GM12878 (cell line): Measurements from ENCODE around the gene PFKFB1. TPM values are rescaled to one million over a fixed set of nuclear protein-coding genes. Genes with fewer than 3 reads are reported as not detected.

Source experiments
- ATAC-seq: fragments of 200-7000 bp; cut with Tn5 transposase; 3 replicates; pipeline ENCODE4 v1.9.1; 2020; ENCODE audit warnings: mild to moderate bottlenecking, moderate library complexity
- BruUV-seq: library from RNA; stranded (reverse); fragments of 400-500 nt; replicated peaks from 2 replicates; lab custom pipeline; 2021; lab: Mats Ljungman, UMichigan
- CTCF ChIA-PET: fragments of 300-600 bp; sonication (Branson Sonifier 250); formaldehyde crosslinking; extraction: SDS; loops from one replicate; lab custom pipeline; 2021; ENCODE audit warnings: inconsistent platforms; lab: Yijun Ruan, JAX
- POLR2A ChIA-PET: fragments of 350-600 bp; formaldehyde crosslinking; extraction: SDS; loops from one replicate; lab custom pipeline; 2021; ENCODE audit warnings: inconsistent platforms; lab: Charles Lee
- RAD21 ChIA-PET: fragments of 300-600 bp; sonication (Branson Sonifier 250); formaldehyde crosslinking; loops from one replicate; lab custom pipeline; 2023; ENCODE audit warnings: antibody characterized with exemption; ENCODE audit not compliant: unreplicated experiment; lab: Charles Lee
- SMC1A ChIA-PET: fragments of 300-600 bp; sonication (Branson Sonifier 250); formaldehyde crosslinking; loops from one replicate; lab custom pipeline; 2023; ENCODE audit not compliant: unreplicated experiment, uncharacterized antibody; lab: Charles Lee
- DNase-seq: peaks from one replicate; pipeline ENCODE4 v3.0.0-alpha.2; 2011; ENCODE audit warnings: low read depth, low spot score
- FAIRE-seq: peaks from 3 replicates; lab custom pipeline; 2011; peaks lifted over from hg19 to GRCh38; lab: Jason Lieb, UNC
- H2AFZ ChIP-seq: 2 replicates; pipeline ENCODE4 v1.6.0; 2011; ENCODE audit warnings: low read depth, low read length, control low read depth; ENCODE audit not compliant: control insufficient read depth
- H3K27ac ChIP-seq: 2 replicates; pipeline ENCODE4 v1.5.1; 2011; ENCODE audit warnings: control low read depth; ENCODE audit not compliant: control insufficient read depth, insufficient read depth
- H3K27me3 ChIP-seq, 2 experiments: replicated peaks in 1 of 2; 2 replicates each; pipeline versions ENCODE4 v1.6.0 to v1.6.1; 2011; ENCODE audit warnings: low read length in 1 of 2; ENCODE audit not compliant: control insufficient read depth in 2 of 2, insufficient read depth in 2 of 2
- H3K36me3 ChIP-seq, 2 experiments: 2 replicates each; pipeline ENCODE4 v1.5.1; 2011; ENCODE audit warnings: low read length in 1 of 2; ENCODE audit not compliant: control insufficient read depth in 2 of 2, insufficient read depth in 2 of 2
- H3K4me1 ChIP-seq: 2 replicates; pipeline ENCODE4 v1.6.1; 2011; ENCODE audit warnings: mild to moderate bottlenecking, low read length, moderate library complexity, mixed read lengths; ENCODE audit not compliant: control insufficient read depth, insufficient read depth
- H3K4me2 ChIP-seq: 2 replicates; pipeline ENCODE4 v1.6.0; 2011; ENCODE audit warnings: control low read depth; ENCODE audit not compliant: control insufficient read depth, insufficient read depth
- H3K4me3 ChIP-seq: fragments of 200-600 bp; sonication (generic); 2 replicates; pipeline ENCODE4 v1.5.1; 2016
- H3K79me2 ChIP-seq: 2 replicates; pipeline ENCODE4 v1.6.0; 2011; ENCODE audit warnings: low read length; ENCODE audit not compliant: control insufficient read depth, insufficient read depth
- H3K9ac ChIP-seq: 2 replicates; pipeline ENCODE4 v1.8.0; 2011; ENCODE audit warnings: low read length, control low read depth, mixed read lengths; ENCODE audit not compliant: control insufficient read depth, insufficient read depth
- H3K9me3 ChIP-seq: replicated peaks from 3 replicates; pipeline ENCODE4 v1.5.1; 2011; ENCODE audit warnings: mild to moderate bottlenecking, low read length; ENCODE audit not compliant: control insufficient read depth, insufficient read depth
- H4K20me1 ChIP-seq: 2 replicates; pipeline ENCODE4 v1.6.0; 2011; ENCODE audit not compliant: control insufficient read depth, insufficient read depth
- BHLHE40 ChIP-seq, 2 experiments: fragments of 450-650 bp in 1 of 2; IDR thresholded peaks; 2 replicates each; pipeline ENCODE4 v1.6.1; 2011 to 2017; ENCODE audit warnings: low read depth in 2 of 2, borderline replicate concordance in 1 of 2, improper control_type of control experiment in 1 of 2, low read length in 1 of 2, mild to moderate bottlenecking in 1 of 2
- CHD1 ChIP-seq: IDR thresholded peaks from 2 replicates; pipeline ENCODE4 v1.6.1; 2012; ENCODE audit warnings: low read depth, low read length, improper control_type of control experiment
- CHD2 ChIP-seq: IDR thresholded peaks from 2 replicates; pipeline ENCODE4 v1.6.1; 2011; ENCODE audit warnings: low read depth, low read length, improper control_type of control experiment, borderline replicate concordance
- EZH2 ChIP-seq: IDR thresholded peaks from 2 replicates; pipeline ENCODE4 v1.6.1; 2012; ENCODE audit warnings: low read depth, mild to moderate bottlenecking, control low read depth, inconsistent platforms, low read length, borderline replicate concordance; ENCODE audit not compliant: control insufficient read depth
- MEF2B ChIP-seq: fragments of 450-650 bp; IDR thresholded peaks from 2 replicates; pipeline ENCODE4 v1.6.1; 2018; ENCODE audit warnings: mild to moderate bottlenecking, moderate library complexity; ENCODE audit not compliant: partially characterized antibody, poor library complexity, severe bottlenecking
- MYB ChIP-seq: fragments of 150-350 bp; IDR thresholded peaks from 2 replicates; pipeline ENCODE4 v1.6.1; 2014; ENCODE audit warnings: mild to moderate bottlenecking, low read depth, low read length, borderline replicate concordance
- RAD21 ChIP-seq: IDR thresholded peaks from 2 replicates; pipeline ENCODE4 v1.6.1; 2011; ENCODE audit warnings: mild to moderate bottlenecking, low read depth, low read length, moderate library complexity; ENCODE audit not compliant: insufficient read depth
- SIX5 ChIP-seq: IDR thresholded peaks from 2 replicates; pipeline ENCODE4 v1.6.1; 2011; ENCODE audit warnings: mild to moderate bottlenecking, low read depth, low read length, moderate library complexity; ENCODE audit not compliant: severe bottlenecking
- SMARCA5 ChIP-seq: fragments of 450-650 bp; IDR thresholded peaks from 2 replicates; pipeline ENCODE4 v1.6.1; 2017; ENCODE audit warnings: mild to moderate bottlenecking
- SPI1 ChIP-seq: IDR thresholded peaks from 2 replicates; pipeline ENCODE4 v1.6.1; 2011; ENCODE audit warnings: low read depth, mild to moderate bottlenecking, low read length, moderate library complexity, borderline replicate concordance; ENCODE audit not compliant: insufficient read depth
- STAT3 ChIP-seq: IDR thresholded peaks from 2 replicates; pipeline ENCODE4 v1.6.1; 2011; ENCODE audit warnings: low read depth, low read length, improper control_type of control experiment
- WGBS: methylation state at CpG from one replicate; pipeline ENCODE4 v1.1.6; 2016; ENCODE audit warnings: low lambda C conversion rate; ENCODE audit not compliant: insufficient replicate concordance, insufficient coverage; ENCODE audit errors: missing lambda C conversion rate; 5-methylcytosine and 5-hydroxymethylcytosine counted together
- in situ Hi-C: fragments of 300-500 bp; cut with MboI; formaldehyde crosslinking; loops from 9 replicates; pipeline ENCODE4 v1.14.3; 2018; ENCODE audit warnings: mixed read lengths
- intact Hi-C: fragments of 100-400 bp; cut with micrococcal nuclease; formaldehyde crosslinking; loops from one replicate; pipeline ENCODE4 v1.14.2; 2022; ENCODE audit not compliant: unreplicated experiment
- polyA plus RNA-seq, 11 experiments: library from polyadenylated mRNA; depleted of rRNA in 4 of 11; unstranded in 6 of 11; stranded (reverse) in 5 of 11; fragments of >200 nt; fragmentation: Nextera tagmentation in 4 of 11; fragmentation: Illumina TruSeq in 1 of 11; extraction: Ambion mirVana in 4 of 11; extraction: Trizol in 1 of 11; gene quantifications; 1 replicate in 1 of 11; 2 replicates in 10 of 11; pipeline versions ENCODE4 v1.2.1 to v1.2.3, GENCODE V29; 2011 to 2016; ENCODE audit warnings: inconsistent platforms in 2 of 11, missing spikeins in 2 of 11, low read depth in 1 of 11
- total RNA-seq, 4 experiments: library from RNA; depleted of rRNA in 3 of 4; stranded (reverse); fragments of >200 nt in 3 of 4; fragmentation: Illumina TruSeq in 1 of 4; extraction: Trizol in 1 of 4; gene quantifications; 2 replicates each; pipeline versions ENCODE4 v1.2.1 to v1.2.3, GENCODE V29; 2013 to 2021
- TF ChIP-seq, protein P1 (sequence below): fragments of 450-650 bp; IDR thresholded peaks from 2 replicates; pipeline ENCODE4 v1.6.1; 2018; ENCODE audit warnings: borderline replicate concordance, mild to moderate bottlenecking; ENCODE audit not compliant: partially characterized antibody

Gene PFKFB1
- total and polyA plus RNA-seq, 10 of the 15 experiments (the other 5 are each of a cell fraction or from before 2014, with no cell fraction given): 0.13 to 0.59 (median 0.37) TPM

- no TSS peak for BruUV-seq
- no peak overlapping the region for H2AFZ ChIP-seq
- no peaks in the 10 kb centered on the region; the same call in 2 of the 3 replicates for H3K9me3 ChIP-seq
- in situ Hi-C loops: no loop called here
- H3K36me3 ChIP-seq: no peaks in the 10 kb centered on the region
- CTCF ChIA-PET: no interaction called here
- intact Hi-C loops: no loop called here
- POLR2A ChIA-PET: no interaction called here
- no peak overlapping the region for H3K27ac ChIP-seq
- 0 out of 4 replicates have a peak, but pooled peaks cover 0 to 1% of the 10 kb centered on the region in 2 experiments for H3K27me3 ChIP-seq
- no peak overlapping the region for H3K9ac ChIP-seq
- RAD21 ChIA-PET: no interaction called here
- FAIRE-seq (no peak), ATAC-seq (no peak), DNase-seq (no peak)
- no peaks in the 10 kb centered on the region for H4K20me1 ChIP-seq
- no peak overlapping the region for H3K4me2 ChIP-seq
- no peak overlapping the region for H3K4me3 ChIP-seq
- TF ChIP-seq SPI1: no peak
- TF ChIP-seq CHD2: no peak
- TF ChIP-seq EZH2: no peak
- TF ChIP-seq MEF2B: no peak
- TF ChIP-seq RAD21: no peak
- TF ChIP-seq, protein P1, sequence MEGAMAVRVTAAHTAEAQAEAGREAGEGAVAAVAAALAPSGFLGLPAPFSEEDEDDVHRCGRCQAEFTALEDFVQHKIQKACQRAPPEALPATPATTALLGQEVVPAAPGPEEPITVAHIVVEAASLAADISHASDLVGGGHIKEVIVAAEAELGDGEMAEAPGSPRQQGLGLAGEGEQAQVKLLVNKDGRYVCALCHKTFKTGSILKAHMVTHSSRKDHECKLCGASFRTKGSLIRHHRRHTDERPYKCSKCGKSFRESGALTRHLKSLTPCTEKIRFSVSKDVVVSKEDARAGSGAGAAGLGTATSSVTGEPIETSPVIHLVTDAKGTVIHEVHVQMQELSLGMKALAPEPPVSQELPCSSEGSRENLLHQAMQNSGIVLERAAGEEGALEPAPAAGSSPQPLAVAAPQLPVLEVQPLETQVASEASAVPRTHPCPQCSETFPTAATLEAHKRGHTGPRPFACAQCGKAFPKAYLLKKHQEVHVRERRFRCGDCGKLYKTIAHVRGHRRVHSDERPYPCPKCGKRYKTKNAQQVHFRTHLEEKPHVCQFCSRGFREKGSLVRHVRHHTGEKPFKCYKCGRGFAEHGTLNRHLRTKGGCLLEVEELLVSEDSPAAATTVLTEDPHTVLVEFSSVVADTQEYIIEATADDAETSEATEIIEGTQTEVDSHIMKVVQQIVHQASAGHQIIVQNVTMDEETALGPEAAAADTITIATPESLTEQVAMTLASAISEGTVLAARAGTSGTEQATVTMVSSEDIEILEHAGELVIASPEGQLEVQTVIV: no peak
- no peak for TF ChIP-seq SMARCA5
- TF ChIP-seq CHD1: no peak
- TF ChIP-seq BHLHE40 (IDR thresholded peaks at IDR 0.05; ENCODE audit: borderline replicate concordance in 1 of 2, low read depth in 2 of 2, low read length in 1 of 2): no peak
- no peak for TF ChIP-seq SIX5
- no peak for TF ChIP-seq MYB
- no peak for TF ChIP-seq STAT3
- WGBS: 31% methylated on average over 3 of the region's 3 CpGs
- SMC1A ChIA-PET: no interaction called here
- H3K4me1 ChIP-seq: no peaks in the 10 kb centered on the region
- no peaks in the 10 kb centered on the region for H3K79me2 ChIP-seq
Measured at GRCh38 chrX:54922547-54922946, 71.4 kb downstream of the PFKFB1 start.
